Kidney (tissue), 14 donors: ENCODE results near the gene ACO1. TPM values are rescaled to one million over a fixed set of nuclear protein-coding genes. Genes with fewer than 3 reads are reported as not detected.

ENCODE experiments used
- DNase-seq, 5 donors: peaks; one replicate each; pipeline ENCODE4 v3.0.0-alpha.2; 2013 to 2020
- FAIRE-seq: peaks from 2 replicates; lab custom pipeline; 2012; peaks lifted over from hg19 to GRCh38; lab: Jason Lieb, UNC
- H3K27ac ChIP-seq, 2 donors: one replicate each; pipeline ENCODE4 v1.7.0; 2013; ENCODE audit warnings: low read depth in 2 of 2, low read length in 2 of 2, inconsistent platforms in 1 of 2
- H3K27me3 ChIP-seq: one replicate; pipeline ENCODE4 v1.7.1; 2013; ENCODE audit warnings: low read length, inconsistent platforms; ENCODE audit not compliant: control insufficient read depth, insufficient read depth
- H3K36me3 ChIP-seq, 3 donors: one replicate each; pipeline versions ENCODE4 v1.7.0 to v1.7.1; 2013; ENCODE audit warnings: low read length in 3 of 3, control low read depth in 1 of 3, inconsistent platforms in 1 of 3; ENCODE audit not compliant: insufficient read depth in 3 of 3, control insufficient read depth in 2 of 3
- H3K4me1 ChIP-seq, 3 donors: one replicate each; pipeline versions ENCODE4 v1.7.0 to v1.7.1; 2013; ENCODE audit warnings: low read length in 3 of 3, inconsistent platforms in 1 of 3, low read depth in 1 of 3; ENCODE audit not compliant: control insufficient read depth in 2 of 3, insufficient read depth in 2 of 3
- H3K4me3 ChIP-seq, 3 donors: one replicate each; pipeline versions ENCODE4 v1.7.0 to v1.8.1; 2013; ENCODE audit warnings: low read length in 3 of 3, control low read depth in 1 of 3, inconsistent platforms in 1 of 3
- H3K9ac ChIP-seq, 3 donors: one replicate each; pipeline versions ENCODE4 v1.7.0 to v1.7.1; 2013; ENCODE audit warnings: low read length in 3 of 3, control low read depth in 1 of 3, inconsistent platforms in 1 of 3
- H3K9me3 ChIP-seq, 3 donors: one replicate each; pipeline versions ENCODE4 v1.7.0 to v1.7.1; 2013; ENCODE audit warnings: low read length in 3 of 3, control low read depth in 1 of 3, inconsistent platforms in 1 of 3; ENCODE audit not compliant: control insufficient read depth in 2 of 3, insufficient read depth in 1 of 3
- intact Hi-C: fragments of 100-400 bp; cut with DNase I; formaldehyde crosslinking; loops from one replicate; pipeline ENCODE4 v1.11.1; 2022
- polyA plus RNA-seq: library from polyadenylated mRNA; stranded (reverse); fragments of 350-450 nt; fragmentation: Illumina TruSeq; extraction: RNeasy Lipid Tissue Mini Kit (QIAGEN cat#74804); gene quantifications from one replicate; pipeline ENCODE4 v1.2.3, GENCODE V29; 2014; ENCODE audit warnings: low read depth, low replicate concordance; ENCODE audit not compliant: insufficient read depth
- total RNA-seq: library from RNA; stranded (reverse); fragmentation: NEBNext Ultra II Directional; extraction: Animal tissue kit (Norgen Biotek cat#: 25700); gene quantifications from one replicate; pipeline ENCODE4 v1.2.1, GENCODE V29; 2021
- TF ChIP-seq, protein P1 (sequence below): IDR thresholded peaks from 3 replicates; pipeline ENCODE4 v1.5.1; 2012; ENCODE audit warnings: mild to moderate bottlenecking, moderate library complexity, borderline replicate concordance; ENCODE audit not compliant: insufficient read depth; ENCODE audit errors: extremely low read depth
- donor health status: control.
- donor health status: control.
- donor health status: control.
- donor health status: control.
- donor health status: control.
- donor health status: DM: yes; HTN: yes; CAD: no.
- donor health status: Normal renal cell carcinoma (clear cell type).

Gene ACO1
- total and polyA plus RNA-seq, 2 donors from 2014 or later, result 36.8 to 70.5 TPM

DNA sequence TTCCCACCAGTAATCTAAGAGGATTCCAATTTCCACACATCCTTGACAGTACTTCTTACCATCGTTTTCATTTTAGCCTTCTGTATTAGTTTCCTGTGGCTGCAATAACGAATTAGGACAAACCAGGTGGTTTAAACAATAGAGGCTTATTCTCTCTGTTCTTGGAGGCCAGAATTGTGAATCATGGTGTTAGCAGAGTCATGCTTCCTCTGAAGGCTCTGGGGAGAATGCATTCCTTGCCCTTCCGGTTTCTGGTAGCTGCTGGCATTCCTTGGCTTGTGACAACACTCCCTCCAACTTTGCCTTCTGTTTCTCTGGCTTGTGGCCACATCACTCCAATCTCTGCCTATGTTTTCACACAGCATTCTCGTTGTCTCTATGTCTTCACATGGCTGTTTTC lies 118.0 kb downstream of the ACO1 start:
- no peak overlapping the region for H3K27ac ChIP-seq
- H3K9me3 ChIP-seq, result no peaks in the 10 kb centered on the region
- H3K4me1 ChIP-seq, result no peaks in the 10 kb centered on the region
- TF ChIP-seq, protein P1, sequence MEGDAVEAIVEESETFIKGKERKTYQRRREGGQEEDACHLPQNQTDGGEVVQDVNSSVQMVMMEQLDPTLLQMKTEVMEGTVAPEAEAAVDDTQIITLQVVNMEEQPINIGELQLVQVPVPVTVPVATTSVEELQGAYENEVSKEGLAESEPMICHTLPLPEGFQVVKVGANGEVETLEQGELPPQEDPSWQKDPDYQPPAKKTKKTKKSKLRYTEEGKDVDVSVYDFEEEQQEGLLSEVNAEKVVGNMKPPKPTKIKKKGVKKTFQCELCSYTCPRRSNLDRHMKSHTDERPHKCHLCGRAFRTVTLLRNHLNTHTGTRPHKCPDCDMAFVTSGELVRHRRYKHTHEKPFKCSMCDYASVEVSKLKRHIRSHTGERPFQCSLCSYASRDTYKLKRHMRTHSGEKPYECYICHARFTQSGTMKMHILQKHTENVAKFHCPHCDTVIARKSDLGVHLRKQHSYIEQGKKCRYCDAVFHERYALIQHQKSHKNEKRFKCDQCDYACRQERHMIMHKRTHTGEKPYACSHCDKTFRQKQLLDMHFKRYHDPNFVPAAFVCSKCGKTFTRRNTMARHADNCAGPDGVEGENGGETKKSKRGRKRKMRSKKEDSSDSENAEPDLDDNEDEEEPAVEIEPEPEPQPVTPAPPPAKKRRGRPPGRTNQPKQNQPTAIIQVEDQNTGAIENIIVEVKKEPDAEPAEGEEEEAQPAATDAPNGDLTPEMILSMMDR, result no peak
- no peak for FAIRE-seq
- no peak overlapping the region for H3K9ac ChIP-seq
- intact Hi-C loops, result no loop called here
- no peaks in the 10 kb centered on the region for H3K36me3 ChIP-seq
- no peak for DNase-seq
- H3K4me3 ChIP-seq, result no peak overlapping the region
- no peaks in the 10 kb centered on the region for H3K27me3 ChIP-seq

DNA sequence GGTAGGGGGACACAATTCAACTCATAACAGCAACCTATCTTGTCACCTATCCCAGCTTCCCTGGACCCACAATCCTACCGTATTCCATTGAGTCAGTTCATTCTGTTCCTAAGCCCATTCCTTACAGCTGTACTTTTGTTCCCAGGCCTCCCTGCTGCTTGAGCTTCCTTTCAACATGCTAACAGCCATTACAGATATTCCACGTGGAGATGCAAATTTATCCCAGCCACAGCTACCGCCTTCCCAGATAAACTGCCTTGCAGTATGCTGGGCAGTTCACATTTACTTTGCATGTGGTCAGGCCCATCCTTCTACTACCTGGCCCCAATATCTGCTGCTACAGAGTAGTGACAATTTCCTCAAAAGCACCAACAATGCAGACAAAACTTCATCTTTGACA lies 118.6 kb downstream of the ACO1 start:
- intact Hi-C loops, result no loop called here
- Histone ChIP-seq H3K36me3 (no peaks in the 10 kb centered on the region), H3K27me3 (no peaks in the 10 kb centered on the region), H3K4me3 (no peak overlapping the region), H3K9me3 (no peaks in the 10 kb centered on the region), H3K4me1 (no peaks in the 10 kb centered on the region), H3K27ac (no peak overlapping the region), H3K9ac (no peak overlapping the region)
- DNase-seq, result no peak
- no peak for FAIRE-seq
- TF ChIP-seq, protein P1, result no peak

Other genes with a start within 250 kb of the ACO1 start
- gene RIGI, start 141.6 kb downstream of the ACO1 start, total RNA-seq, result 13.1 TPM
- gene RIGI, start 141.6 kb downstream of the ACO1 start, polyA plus RNA-seq, result 5.0 TPM
- 14.6 TPM for gene SMIM27, start 167.7 kb downstream of the ACO1 start, total RNA-seq
- 36.9 TPM for gene SMIM27, start 167.7 kb downstream of the ACO1 start, polyA plus RNA-seq
- 15.6 TPM for gene TOPORS, start 167.9 kb downstream of the ACO1 start, total RNA-seq
- gene TOPORS, start 167.9 kb downstream of the ACO1 start, polyA plus RNA-seq, result 8.1 TPM
- gene NDUFB6, start 188.5 kb downstream of the ACO1 start, total RNA-seq, result 47.6 TPM
- gene NDUFB6, start 188.5 kb downstream of the ACO1 start, polyA plus RNA-seq, result 132 TPM